Osteoblast (primary cell): ENCODE results near the gene CASP10. TPM values are rescaled to one million over a fixed set of nuclear protein-coding genes. Genes with fewer than 3 reads are reported as not detected.
"Not testable (repeated sequence)": the region's sequence is repeated elsewhere in the genome, so short reads cannot be mapped to it uniquely, and the experiment has no call there.

ENCODE experiments used
- DNase-seq: peaks from one replicate; pipeline ENCODE4 v3.0.0; 2011; ENCODE audit warnings: low spot score, mixed read lengths; ENCODE audit not compliant: insufficient read length; ENCODE audit errors: missing footprints
- H2AFZ ChIP-seq: 2 replicates; pipeline ENCODE4 v1.6.0; 2011; ENCODE audit warnings: mild to moderate bottlenecking, low read length
- H3K27ac ChIP-seq: 2 replicates; pipeline ENCODE4 v1.5.1; 2011; ENCODE audit warnings: mild to moderate bottlenecking, low read depth, low read length, moderate library complexity
- H3K27me3 ChIP-seq: 2 replicates; pipeline ENCODE4 v1.6.0; 2012; ENCODE audit warnings: mild to moderate bottlenecking, control low read depth, inconsistent platforms, low read length, moderate library complexity; ENCODE audit not compliant: insufficient read depth
- H3K36me3 ChIP-seq: 2 replicates; pipeline ENCODE4 v1.5.1; 2011; ENCODE audit warnings: mild to moderate bottlenecking, low read length, control low read depth, moderate library complexity; ENCODE audit not compliant: insufficient read depth
- H3K4me1 ChIP-seq: 2 replicates; pipeline ENCODE4 v1.5.1; 2011; ENCODE audit warnings: mild to moderate bottlenecking, low read length, control low read depth, moderate library complexity; ENCODE audit not compliant: insufficient read depth
- H3K4me2 ChIP-seq: 2 replicates; pipeline ENCODE4 v1.6.0; 2011; ENCODE audit warnings: mild to moderate bottlenecking, low read length; ENCODE audit not compliant: insufficient read depth
- H3K4me3 ChIP-seq: fragments of 200-600 bp; sonication (generic); 3 replicates; pipeline ENCODE4 v1.5.1; 2012; ENCODE audit warnings: mild to moderate bottlenecking, low read length, inconsistent platforms; ENCODE audit not compliant: insufficient read depth
- H3K79me2 ChIP-seq: 2 replicates; pipeline ENCODE4 v1.6.0; 2012; ENCODE audit warnings: mild to moderate bottlenecking, low read length, control low read depth, inconsistent platforms; ENCODE audit not compliant: insufficient read depth
- H3K9me3 ChIP-seq: 2 replicates; pipeline ENCODE4 v1.5.1; 2011; ENCODE audit warnings: low read depth, low read length, control low read depth
- H4K20me1 ChIP-seq: 2 replicates; pipeline ENCODE4 v1.6.0; 2012; ENCODE audit warnings: mild to moderate bottlenecking, low read length, control low read depth; ENCODE audit not compliant: insufficient read depth
- total RNA-seq: library from RNA; depleted of rRNA; stranded (reverse); fragments of >200 nt; gene quantifications from 2 replicates; pipeline ENCODE4 v1.2.3, GENCODE V29; 2012
- TF ChIP-seq, protein P1 (sequence below): IDR thresholded peaks from 2 replicates; pipeline ENCODE4 v1.5.1; 2011; ENCODE audit warnings: mild to moderate bottlenecking, low read depth, low read length, moderate library complexity; ENCODE audit errors: extremely low read depth

The CASP10 gene
- total RNA-seq, 1 donor = 3.3 TPM

GRCh38 chr2:201234663-201235135, 51.8 kb downstream of the CASP10 start:
- Histone ChIP-seq H3K27ac (no peak overlapping the region), H4K20me1 (no peaks in the 10 kb centered on the region), H2AFZ (no peak overlapping the region), H3K4me1 (peaks cover 23% of the 10 kb centered on the region), H3K4me3 (no peak overlapping the region), H3K79me2 (no peaks in the 10 kb centered on the region), H3K9me3 (no peaks in the 10 kb centered on the region), H3K27me3 (no peaks in the 10 kb centered on the region), H3K4me2 (no peak overlapping the region), H3K36me3 (no peaks in the 10 kb centered on the region)
- DNase-seq = no peak
- TF ChIP-seq, protein P1, sequence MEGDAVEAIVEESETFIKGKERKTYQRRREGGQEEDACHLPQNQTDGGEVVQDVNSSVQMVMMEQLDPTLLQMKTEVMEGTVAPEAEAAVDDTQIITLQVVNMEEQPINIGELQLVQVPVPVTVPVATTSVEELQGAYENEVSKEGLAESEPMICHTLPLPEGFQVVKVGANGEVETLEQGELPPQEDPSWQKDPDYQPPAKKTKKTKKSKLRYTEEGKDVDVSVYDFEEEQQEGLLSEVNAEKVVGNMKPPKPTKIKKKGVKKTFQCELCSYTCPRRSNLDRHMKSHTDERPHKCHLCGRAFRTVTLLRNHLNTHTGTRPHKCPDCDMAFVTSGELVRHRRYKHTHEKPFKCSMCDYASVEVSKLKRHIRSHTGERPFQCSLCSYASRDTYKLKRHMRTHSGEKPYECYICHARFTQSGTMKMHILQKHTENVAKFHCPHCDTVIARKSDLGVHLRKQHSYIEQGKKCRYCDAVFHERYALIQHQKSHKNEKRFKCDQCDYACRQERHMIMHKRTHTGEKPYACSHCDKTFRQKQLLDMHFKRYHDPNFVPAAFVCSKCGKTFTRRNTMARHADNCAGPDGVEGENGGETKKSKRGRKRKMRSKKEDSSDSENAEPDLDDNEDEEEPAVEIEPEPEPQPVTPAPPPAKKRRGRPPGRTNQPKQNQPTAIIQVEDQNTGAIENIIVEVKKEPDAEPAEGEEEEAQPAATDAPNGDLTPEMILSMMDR = no peak

DNA sequence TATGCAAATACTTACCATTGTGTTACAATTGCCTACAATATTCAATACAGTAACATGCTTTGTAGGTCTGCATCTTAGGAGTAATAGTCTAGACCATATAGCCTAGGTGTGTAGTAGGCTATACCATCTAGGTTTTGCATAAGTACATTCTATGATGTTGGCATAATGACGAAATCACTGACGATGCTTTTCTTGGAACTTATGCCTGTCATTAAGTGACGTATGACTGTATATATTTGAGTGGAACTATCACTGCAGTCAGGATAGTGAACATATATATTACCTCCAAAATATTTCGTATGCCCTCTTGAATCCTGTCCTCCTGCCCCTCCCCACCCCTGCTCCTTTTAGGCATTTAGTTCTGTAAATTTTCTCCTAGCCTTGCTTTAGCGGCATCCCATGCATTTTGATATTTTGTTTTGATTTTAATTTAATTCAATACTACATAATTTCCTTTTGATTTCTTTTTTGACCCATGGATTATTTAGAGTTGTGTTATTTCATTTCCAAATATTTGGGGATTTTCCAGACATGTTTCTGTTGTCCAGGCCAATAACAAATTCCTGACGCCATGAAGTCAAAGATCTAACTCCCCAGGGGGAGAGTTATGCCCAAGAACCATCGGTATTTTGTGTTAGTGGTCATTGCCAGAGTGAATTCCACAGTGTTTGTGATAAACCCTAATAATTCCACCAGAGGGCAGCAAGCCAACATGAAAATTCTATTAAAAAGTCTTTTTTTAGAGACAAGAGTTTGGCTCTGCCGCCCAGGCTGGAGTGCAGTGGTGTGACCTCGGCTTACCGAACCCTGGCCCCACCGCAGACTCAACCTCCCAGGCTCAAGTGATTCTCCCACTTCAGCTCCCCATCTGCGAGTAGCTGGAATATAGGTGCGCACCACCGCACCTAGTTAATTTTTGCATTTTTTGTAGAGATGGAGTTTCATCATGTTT, 53.2 kb downstream of the CASP10 start:
- Histone ChIP-seq H3K4me1 (peaks cover 26% of the 10 kb centered on the region), H3K36me3 (no peaks in the 10 kb centered on the region), H3K27ac (peak overlapping the region; percentile 34), H3K79me2 (no peaks in the 10 kb centered on the region), H3K9me3 (no peaks in the 10 kb centered on the region), H4K20me1 (no peaks in the 10 kb centered on the region), H3K4me3 (peak overlapping the region; percentile 39), H3K4me2 (peak overlapping the region; percentile 74), H2AFZ (peak overlapping the region; percentile 80), H3K27me3 (no peaks in the 10 kb centered on the region)
- peak; percentile 62 for DNase-seq
- TF ChIP-seq, protein P1 = peak; percentile 64

GRCh38 chr2:201237486-201238123, 54.7 kb downstream of the CASP10 start:
- Histone ChIP-seq H3K4me3 (peak overlapping the region; percentile 1), H4K20me1 (no peaks in the 10 kb centered on the region), H3K9me3 (no peaks in the 10 kb centered on the region), H3K36me3 (no peaks in the 10 kb centered on the region), H3K27me3 (no peaks in the 10 kb centered on the region), H3K79me2 (no peaks in the 10 kb centered on the region), H3K4me1 (peaks cover 23% of the 10 kb centered on the region), H3K27ac (peak overlapping the region; percentile 2), H3K4me2 (peak overlapping the region; percentile 29), H2AFZ (peak overlapping the region; percentile 27)
- DNase-seq = peak; percentile 51
- TF ChIP-seq, protein P1 = no peak

GRCh38 chr2:201239167-201239935, 56.4 kb downstream of the CASP10 start:
- Histone ChIP-seq H3K27ac (peak overlapping the region; percentile 5), H3K4me2 (peak overlapping the region; percentile 73), H3K4me1 (peaks cover 23% of the 10 kb centered on the region), H3K4me3 (peak overlapping the region; percentile 11), H2AFZ (peak overlapping the region; percentile 92)
- not testable (repeated sequence) for H3K27me3 ChIP-seq, H4K20me1 ChIP-seq, H3K79me2 ChIP-seq, H3K36me3 ChIP-seq, H3K9me3 ChIP-seq
- DNase-seq = peak; percentile 81
